Measurements from ENCODE around the gene P2RX2. TPM values are rescaled to one million over a fixed set of nuclear protein-coding genes. Genes with fewer than 3 reads are reported as not detected.
A peak's percentile ranks its signal among the peaks of the same experiment; 100 is the strongest.

The P2RX2 gene
- total RNA-seq, 1 donor from 2014 or later: not detected

- peak; percentile 14 for ATAC-seq
Observed at GRCh38 chr12:132662901-132663755, 44.6 kb downstream of the P2RX2 start.

- no peak for ATAC-seq
Observed at GRCh38 chr12:132664206-132665148, 45.9 kb downstream of the P2RX2 start.

- no peak for ATAC-seq
Observed at GRCh38 chr12:132665149-132665491, 46.5 kb downstream of the P2RX2 start.

- no peak for ATAC-seq
Observed at GRCh38 chr12:132665794-132666193, 47.2 kb downstream of the P2RX2 start.

- no peak for ATAC-seq
Observed at GRCh38 chr12:132668191-132669088, 49.9 kb downstream of the P2RX2 start.

- no peak for ATAC-seq
Observed at GRCh38 chr12:132669166-132669879, 50.7 kb downstream of the P2RX2 start.

Other genes with a start within 250 kb of the P2RX2 start
- gene FBRSL1, start 128.6 kb upstream of the P2RX2 start, total RNA-seq: 26.1 TPM
- gene LRCOL1, start 8.2 kb upstream of the P2RX2 start, total RNA-seq: 0.32 TPM
- gene POLE, start 68.6 kb downstream of the P2RX2 start, total RNA-seq: 23.4 TPM
- gene PXMP2, start 68.8 kb downstream of the P2RX2 start, total RNA-seq: 12.3 TPM
- gene PGAM5, start 92.1 kb downstream of the P2RX2 start, total RNA-seq: 49.8 TPM
- 35.8 TPM for gene ANKLE2, start 143.1 kb downstream of the P2RX2 start, total RNA-seq
- gene GOLGA3, start 210.1 kb downstream of the P2RX2 start, total RNA-seq: 31.2 TPM

Measured in esophagus mucosa (tissue), 1 donor.